ENCODE results near the gene NHSL1.
A peak's percentile ranks its signal among the peaks of the same experiment; 100 is the strongest.
"Not testable (repeated sequence)": the region's sequence is repeated elsewhere in the genome, so short reads cannot be mapped to it uniquely, and the experiment has no call there.

The NHSL1 gene

GRCh38 chr6:138454981-138455706, 44.1 kb downstream of the NHSL1 start:
- DNase-seq, result peak; percentile 58

GRCh38 chr6:138451043-138451442, 48.3 kb downstream of the NHSL1 start:
- no peak for DNase-seq

GRCh38 chr6:138450445-138450844, 48.8 kb downstream of the NHSL1 start:
- DNase-seq, result no peak

GRCh38 chr6:138446821-138447220, 52.5 kb downstream of the NHSL1 start:
- no peak for DNase-seq

- no peak for DNase-seq
These were observed 55.3 kb downstream of the NHSL1 start for GRCh38 chr6:138443979-138444378.

- DNase-seq, result no peak
These were observed 56.6 kb downstream of the NHSL1 start for GRCh38 chr6:138442663-138443062.

- DNase-seq, result no peak
These were observed 57.3 kb downstream of the NHSL1 start for GRCh38 chr6:138441965-138442364.

- peak; percentile 59 for DNase-seq
These were observed 58.4 kb downstream of the NHSL1 start for GRCh38 chr6:138440758-138441357.

- no peak for DNase-seq
These were observed 59.0 kb downstream of the NHSL1 start for GRCh38 chr6:138440296-138440695.

- DNase-seq, result no peak
These were observed 59.7 kb downstream of the NHSL1 start for GRCh38 chr6:138439546-138439945.

- peak; percentile 14 for DNase-seq
These were observed 64.4 kb downstream of the NHSL1 start for GRCh38 chr6:138434925-138435324.

- DNase-seq, result no peak
These were observed 65.2 kb downstream of the NHSL1 start for GRCh38 chr6:138434096-138434495.

GRCh38 chr6:138432063-138432356, 67.3 kb downstream of the NHSL1 start:
- no peak for DNase-seq

GRCh38 chr6:138431256-138432062, 67.8 kb downstream of the NHSL1 start:
- DNase-seq, result peak; percentile 36

GRCh38 chr6:138430361-138431145, 68.7 kb downstream of the NHSL1 start:
- no peak for DNase-seq

GRCh38 chr6:138429761-138430160, 69.5 kb downstream of the NHSL1 start:
- DNase-seq, result no peak

GRCh38 chr6:138428944-138429598, 70.2 kb downstream of the NHSL1 start:
- peak; percentile 82 for DNase-seq

- no peak for DNase-seq
These were observed 71.6 kb downstream of the NHSL1 start for GRCh38 chr6:138427701-138428100.

- no peak for DNase-seq
These were observed 72.7 kb downstream of the NHSL1 start for GRCh38 chr6:138426500-138427123.

GRCh38 chr6:138425256-138425655, 74.0 kb downstream of the NHSL1 start:
- not testable (repeated sequence) for DNase-seq

GRCh38 chr6:138424004-138424904, 75.0 kb downstream of the NHSL1 start:
- DNase-seq, result no peak
